Measurements from ENCODE around the gene KCND3. TPM values are rescaled to one million over a fixed set of nuclear protein-coding genes. Genes with fewer than 3 reads are reported as not detected.

The KCND3 gene
- total RNA-seq, 1 experiment from 2014 or later, result 0.15 TPM

- Histone ChIP-seq H3K79me1 (ENCODE audit: insufficient read depth, low read depth, low read length, poor library complexity, severe bottlenecking) (no peaks in the 10 kb centered on the region), H3K27ac (ENCODE audit: insufficient read length, low read depth, low read length) (no peak overlapping the region), H4K5ac (ENCODE audit: insufficient read length, low read depth, low read length) (no peak overlapping the region), H3K9me3 (ENCODE audit: control insufficient read depth, low read depth, low read length) (no peaks in the 10 kb centered on the region), H3T11ph (ENCODE audit: low read length) (no peak overlapping the region), H2AFZ (ENCODE audit: low read length) (no peak overlapping the region), H4K91ac (ENCODE audit: insufficient read length, low read depth, low read length) (no peak overlapping the region), H4K20me1 (ENCODE audit: control insufficient read depth, insufficient read depth, insufficient read length) (no peaks in the 10 kb centered on the region), H3K23me2 (ENCODE audit: insufficient read length, low read depth, low read length, poor library complexity, severe bottlenecking) (no peaks in the 10 kb centered on the region), H2AK5ac (ENCODE audit: insufficient read length, low read length) (no peak overlapping the region), H2BK20ac (ENCODE audit: low read depth, low read length, poor library complexity, severe bottlenecking) (no peak overlapping the region), H3K4me1 (ENCODE audit: insufficient read depth, low read length) (no peaks in the 10 kb centered on the region), H2BK5ac (ENCODE audit: insufficient read length, low read length) (no peak overlapping the region), H3K4me2 (ENCODE audit: insufficient read depth, insufficient read length, low read length) (no peak overlapping the region), H4K8ac (replicated peaks; ENCODE audit: insufficient read length, low read depth, low read length) (no peak overlapping the region), H2BK120ac (ENCODE audit: low read depth, low read length, poor library complexity, severe bottlenecking) (no peak overlapping the region), H3K9ac (ENCODE audit: extremely low read depth, insufficient read length, low read length) (no peak overlapping the region), H3K14ac (ENCODE audit: insufficient read depth, low read length) (no peak overlapping the region), H3K18ac (ENCODE audit: insufficient read length, low read depth, low read length) (no peak overlapping the region), H3K27me3 (ENCODE audit: insufficient read depth, low read length) (no peaks in the 10 kb centered on the region), H3K79me2 (ENCODE audit: insufficient read depth, low read length) (no peaks in the 10 kb centered on the region), H3K4ac (ENCODE audit: low read depth, low read length) (no peak overlapping the region), H3K23ac (ENCODE audit: insufficient read length, low read depth, low read length) (no peak overlapping the region), H2BK12ac (ENCODE audit: insufficient read length, low read depth, low read length) (no peak overlapping the region), H3K56ac (ENCODE audit: insufficient read length, low read depth, low read length) (no peak overlapping the region), H2BK15ac (ENCODE audit: low read depth, low read length) (no peak overlapping the region)
- WGBS (ENCODE audit: extremely low coverage, insufficient read length, low lambda C conversion rate), result no CpG with 5 or more reads among the region's 10 CpGs
- H3K27me3 Mint-ChIP-seq (ENCODE audit: low read depth), result no peaks in the 10 kb centered on the region; the same call in 1 of the 2 replicates
- H3K9me3 Mint-ChIP-seq, result no peaks in the 10 kb centered on the region; a peak in 2 of 5 replicates
- H3K4me3 Mint-ChIP-seq, result no peak overlapping the region
- peaks cover 3 to 4% of the 10 kb centered on the region in 2 experiments for H3K4me1 Mint-ChIP-seq
- H3K27ac Mint-ChIP-seq, result no peak overlapping the region; a peak in 1 of 7 replicates
- TF ChIP-seq, protein P1, sequence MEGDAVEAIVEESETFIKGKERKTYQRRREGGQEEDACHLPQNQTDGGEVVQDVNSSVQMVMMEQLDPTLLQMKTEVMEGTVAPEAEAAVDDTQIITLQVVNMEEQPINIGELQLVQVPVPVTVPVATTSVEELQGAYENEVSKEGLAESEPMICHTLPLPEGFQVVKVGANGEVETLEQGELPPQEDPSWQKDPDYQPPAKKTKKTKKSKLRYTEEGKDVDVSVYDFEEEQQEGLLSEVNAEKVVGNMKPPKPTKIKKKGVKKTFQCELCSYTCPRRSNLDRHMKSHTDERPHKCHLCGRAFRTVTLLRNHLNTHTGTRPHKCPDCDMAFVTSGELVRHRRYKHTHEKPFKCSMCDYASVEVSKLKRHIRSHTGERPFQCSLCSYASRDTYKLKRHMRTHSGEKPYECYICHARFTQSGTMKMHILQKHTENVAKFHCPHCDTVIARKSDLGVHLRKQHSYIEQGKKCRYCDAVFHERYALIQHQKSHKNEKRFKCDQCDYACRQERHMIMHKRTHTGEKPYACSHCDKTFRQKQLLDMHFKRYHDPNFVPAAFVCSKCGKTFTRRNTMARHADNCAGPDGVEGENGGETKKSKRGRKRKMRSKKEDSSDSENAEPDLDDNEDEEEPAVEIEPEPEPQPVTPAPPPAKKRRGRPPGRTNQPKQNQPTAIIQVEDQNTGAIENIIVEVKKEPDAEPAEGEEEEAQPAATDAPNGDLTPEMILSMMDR (conservative IDR thresholded peaks at IDR 0.05), result no peak
- DNase-seq, result no peak
- no peaks in the 10 kb centered on the region for H3K36me3 Mint-ChIP-seq (ENCODE audit: insufficient read depth in 1 of 3, low read depth in 3 of 3)
Measured at GRCh38 chr1:111811891-111812290, 177.6 kb downstream of the KCND3 start.

All from H9 (cell line).